WTC11 (cell line): ENCODE data around the gene PRKCZ. TPM values are rescaled to one million over a fixed set of nuclear protein-coding genes. Genes with fewer than 3 reads are reported as not detected.

Experiments
- ATAC-seq: fragments of 200-7000 bp; cut with Tn5 transposase; 2 replicates; pipeline ENCODE4 v1.10.0; 2021; ENCODE audit warnings: mild to moderate bottlenecking, moderate library complexity
- CTCF ChIA-PET: fragments of 300-600 bp; sonication (Branson Sonifier 250); formaldehyde crosslinking; loops from one replicate; lab custom pipeline; 2021; ENCODE audit warnings: antibody characterized with exemption; lab: Charles Lee
- POLR2A ChIA-PET: fragments of 350-600 bp; sonication (Branson Sonifier 250); formaldehyde crosslinking; loops from one replicate; lab custom pipeline; 2021; ENCODE audit warnings: antibody characterized with exemption; lab: Charles Lee
- DNase-seq: peaks from one replicate; pipeline ENCODE4 v3.0.0; 2021; ENCODE audit warnings: low spot score
- H3K27ac Mint-ChIP-seq: 2 replicates; pipeline ENCODE4 v1.8.0; 2021; ENCODE audit warnings: mixed read lengths
- H3K27me3 Mint-ChIP-seq: 2 replicates; pipeline ENCODE4 v1.8.0; 2021; ENCODE audit warnings: low read depth, mild to moderate bottlenecking, moderate library complexity, mixed read lengths
- H3K36me3 Mint-ChIP-seq: 2 replicates; pipeline ENCODE4 v1.8.0; 2021; ENCODE audit warnings: mixed read lengths
- H3K4me1 Mint-ChIP-seq: 2 replicates; pipeline ENCODE4 v1.8.0; 2022; ENCODE audit warnings: mixed read lengths
- H3K4me3 Mint-ChIP-seq: 2 replicates; pipeline ENCODE4 v1.8.0; 2021; ENCODE audit warnings: mild to moderate bottlenecking, moderate library complexity, mixed read lengths
- H3K9me3 Mint-ChIP-seq: 2 replicates; pipeline ENCODE4 v1.8.0; 2021; ENCODE audit warnings: mixed read lengths
- ARID4B ChIP-seq: sonication (generic); formaldehyde crosslinking; IDR thresholded peaks from 2 replicates; pipeline ENCODE4 v1.8.0; 2023; ENCODE audit warnings: missing genetic modification reagents, mild to moderate bottlenecking, borderline replicate concordance
- ATF3 ChIP-seq: sonication (generic); formaldehyde crosslinking; conservative IDR thresholded peaks from 2 replicates; pipeline ENCODE4 v1.8.1; 2022; ENCODE audit warnings: mild to moderate bottlenecking, missing genetic modification reagents
- CREB1 ChIP-seq: sonication (generic); formaldehyde crosslinking; IDR thresholded peaks from 2 replicates; pipeline ENCODE4 v1.8.0; 2023; ENCODE audit warnings: mild to moderate bottlenecking, missing genetic modification reagents
- CREM ChIP-seq: sonication (generic); formaldehyde crosslinking; IDR thresholded peaks from 2 replicates; pipeline ENCODE4 v1.8.1; 2022; ENCODE audit warnings: mild to moderate bottlenecking, missing genetic modification reagents, moderate library complexity
- CTCF ChIP-seq: fragments of 200-600 bp; IDR thresholded peaks from 2 replicates; pipeline ENCODE4 v1.8.0; 2022; ENCODE audit warnings: antibody characterized with exemption
- EMX1 ChIP-seq: fragments of 250-450 bp; sonication (Bioruptor Pico); IDR thresholded peaks from 2 replicates; pipeline ENCODE4 v1.8.0; 2021; ENCODE audit warnings: mild to moderate bottlenecking
- GABPB1 ChIP-seq: sonication (generic); formaldehyde crosslinking; IDR thresholded peaks from 2 replicates; pipeline ENCODE4 v1.8.1; 2023; ENCODE audit warnings: mild to moderate bottlenecking, missing genetic modification reagents
- GRHL2 ChIP-seq: fragments of 250-450 bp; sonication (Bioruptor Pico); IDR thresholded peaks from 2 replicates; pipeline ENCODE4 v1.8.0; 2022; ENCODE audit warnings: mild to moderate bottlenecking, moderate library complexity; ENCODE audit not compliant: insufficient replicate concordance, severe bottlenecking
- GTF2I ChIP-seq: fragments of 250-450 bp; sonication (Bioruptor Pico); conservative IDR thresholded peaks from 2 replicates; pipeline ENCODE4 v1.4.0; 2021; ENCODE audit warnings: mild to moderate bottlenecking
- NFE2L1 ChIP-seq: sonication (generic); formaldehyde crosslinking; IDR thresholded peaks from 2 replicates; pipeline ENCODE4 v1.8.1; 2023; ENCODE audit warnings: missing genetic modification reagents
- SOX15 ChIP-seq: fragments of 250-450 bp; sonication (Bioruptor Pico); IDR thresholded peaks from 2 replicates; pipeline ENCODE4 v1.9.0; 2021; ENCODE audit warnings: mild to moderate bottlenecking
- SP1 ChIP-seq: sonication (generic); formaldehyde crosslinking; conservative IDR thresholded peaks from 2 replicates; pipeline ENCODE4 v1.8.1; 2022; ENCODE audit warnings: missing genetic modification reagents
- TP53 ChIP-seq: sonication (generic); formaldehyde crosslinking; IDR thresholded peaks from 2 replicates; pipeline ENCODE4 v1.8.1; 2023; ENCODE audit warnings: mild to moderate bottlenecking, missing genetic modification reagents
- ZBTB21 ChIP-seq: sonication (generic); formaldehyde crosslinking; IDR thresholded peaks from 2 replicates; pipeline ENCODE4 v1.8.1; 2023; ENCODE audit warnings: mild to moderate bottlenecking, missing genetic modification reagents, borderline replicate concordance
- ZNF232 ChIP-seq: sonication (generic); formaldehyde crosslinking; IDR thresholded peaks from 2 replicates; pipeline ENCODE4 v1.8.0; 2022; ENCODE audit warnings: mild to moderate bottlenecking, missing genetic modification reagents
- ZNF416 ChIP-seq: fragments of 250-450 bp; sonication (Bioruptor Pico); IDR thresholded peaks from 2 replicates; pipeline ENCODE4 v1.9.0; 2021; ENCODE audit warnings: mild to moderate bottlenecking, inconsistent platforms
- total RNA-seq: library from RNA; stranded (reverse); gene quantifications from 3 replicates; pipeline ENCODE4 v1.2.3, GENCODE V29; 2021
- TF ChIP-seq, protein P1 (sequence below): sonication (generic); formaldehyde crosslinking; IDR thresholded peaks from 2 replicates; pipeline ENCODE4 v1.8.0; 2022; ENCODE audit warnings: mild to moderate bottlenecking, missing genetic modification reagents
- TF ChIP-seq, protein P2 (sequence below): sonication (generic); formaldehyde crosslinking; IDR thresholded peaks from 2 replicates; pipeline ENCODE4 v1.8.1; 2023; ENCODE audit warnings: mild to moderate bottlenecking, missing genetic modification reagents, moderate library complexity
- TF ChIP-seq, protein P3 (sequence below): fragments of 250-450 bp; sonication (Bioruptor Pico); IDR thresholded peaks from 2 replicates; pipeline ENCODE4 v1.9.0; 2021; ENCODE audit warnings: moderate library complexity, mild to moderate bottlenecking, inconsistent platforms, borderline replicate concordance
- TF ChIP-seq, protein P4 (sequence below): sonication (generic); formaldehyde crosslinking; IDR thresholded peaks from 2 replicates; pipeline ENCODE4 v1.8.1; 2023; ENCODE audit warnings: mild to moderate bottlenecking, missing genetic modification reagents

Gene PRKCZ
- total RNA-seq, 1 experiment from 2014 or later: 52.5 TPM

DNA sequence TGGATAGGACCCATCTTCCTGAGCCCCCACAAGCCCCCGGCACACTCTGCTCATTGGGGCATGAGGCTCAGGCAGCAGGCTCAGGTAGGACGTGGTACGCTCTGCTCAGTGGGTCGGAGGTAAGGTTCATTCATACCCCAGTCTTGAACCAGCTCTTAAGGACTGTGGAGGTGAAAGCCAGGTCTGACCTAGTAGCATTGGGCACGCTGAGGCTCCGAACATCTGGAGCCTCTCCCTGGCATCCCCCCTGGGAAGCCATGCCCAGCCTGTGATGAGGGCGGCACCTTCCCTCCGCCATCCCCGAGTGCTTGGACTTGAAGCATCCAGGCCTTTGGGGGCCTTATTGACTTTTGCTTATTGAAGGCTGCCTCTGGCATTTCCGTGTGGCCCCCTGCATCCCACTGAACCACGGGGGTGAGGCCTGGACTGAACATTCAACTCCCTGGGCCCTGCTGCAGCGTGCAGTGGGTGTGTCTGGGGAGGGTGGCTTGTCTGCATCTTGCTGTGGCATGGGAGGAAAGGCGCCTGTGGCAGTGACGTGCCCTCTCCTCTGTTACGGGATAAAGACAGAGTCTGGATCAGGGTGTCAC, 94.4 kb downstream of the PRKCZ start:
- H3K27me3 Mint-ChIP-seq: no peaks in the 10 kb centered on the region
- DNase-seq: no peak
- no peaks in the 10 kb centered on the region for H3K4me1 Mint-ChIP-seq
- H3K9me3 Mint-ChIP-seq: no peaks in the 10 kb centered on the region
- H3K27ac Mint-ChIP-seq: no peak overlapping the region
- ChIA-PET POLR2A (no interaction called here), CTCF (no interaction called here)
- ATAC-seq: no peak
- no peak overlapping the region for H3K4me3 Mint-ChIP-seq
- 0 out of 2 replicates have a peak, but pooled peaks cover 2% of the 10 kb centered on the region for H3K36me3 Mint-ChIP-seq
- no peak for TF ChIP-seq GTF2I (CRISPR knock-in tag)
- no peak for TF ChIP-seq EMX1 (CRISPR knock-in tag)
- TF ChIP-seq CREB1 (CRISPR knock-in tag): no peak
- no peak for TF ChIP-seq ATF3 (CRISPR knock-in tag)
- no peak for TF ChIP-seq SP1 (CRISPR knock-in tag)
- no peak for TF ChIP-seq NFE2L1 (CRISPR knock-in tag)
- TF ChIP-seq ZBTB21 (CRISPR knock-in tag): no peak
- TF ChIP-seq, protein P1, sequence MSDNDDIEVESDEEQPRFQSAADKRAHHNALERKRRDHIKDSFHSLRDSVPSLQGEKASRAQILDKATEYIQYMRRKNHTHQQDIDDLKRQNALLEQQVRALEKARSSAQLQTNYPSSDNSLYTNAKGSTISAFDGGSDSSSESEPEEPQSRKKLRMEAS (CRISPR knock-in tag): no peak
- TF ChIP-seq GRHL2 (CRISPR knock-in tag): no peak
- TF ChIP-seq ZNF416 (CRISPR knock-in tag): no peak
- TF ChIP-seq, protein P2, sequence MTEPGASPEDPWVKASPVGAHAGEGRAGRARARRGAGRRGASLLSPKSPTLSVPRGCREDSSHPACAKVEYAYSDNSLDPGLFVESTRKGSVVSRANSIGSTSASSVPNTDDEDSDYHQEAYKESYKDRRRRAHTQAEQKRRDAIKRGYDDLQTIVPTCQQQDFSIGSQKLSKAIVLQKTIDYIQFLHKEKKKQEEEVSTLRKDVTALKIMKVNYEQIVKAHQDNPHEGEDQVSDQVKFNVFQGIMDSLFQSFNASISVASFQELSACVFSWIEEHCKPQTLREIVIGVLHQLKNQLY: no peak
- no peak for TF ChIP-seq GABPB1 (CRISPR knock-in tag)
- TF ChIP-seq ZNF232 (CRISPR knock-in tag): no peak
- TF ChIP-seq, protein P3, sequence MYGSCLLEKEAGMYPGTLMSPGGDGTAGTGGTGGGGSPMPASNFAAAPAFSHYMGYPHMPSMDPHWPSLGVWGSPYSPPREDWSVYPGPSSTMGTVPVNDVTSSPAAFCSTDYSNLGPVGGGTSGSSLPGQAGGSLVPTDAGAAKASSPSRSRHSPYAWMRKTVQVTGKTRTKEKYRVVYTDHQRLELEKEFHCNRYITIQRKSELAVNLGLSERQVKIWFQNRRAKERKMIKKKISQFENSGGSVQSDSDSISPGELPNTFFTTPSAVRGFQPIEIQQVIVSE (CRISPR knock-in tag): no peak

DNA sequence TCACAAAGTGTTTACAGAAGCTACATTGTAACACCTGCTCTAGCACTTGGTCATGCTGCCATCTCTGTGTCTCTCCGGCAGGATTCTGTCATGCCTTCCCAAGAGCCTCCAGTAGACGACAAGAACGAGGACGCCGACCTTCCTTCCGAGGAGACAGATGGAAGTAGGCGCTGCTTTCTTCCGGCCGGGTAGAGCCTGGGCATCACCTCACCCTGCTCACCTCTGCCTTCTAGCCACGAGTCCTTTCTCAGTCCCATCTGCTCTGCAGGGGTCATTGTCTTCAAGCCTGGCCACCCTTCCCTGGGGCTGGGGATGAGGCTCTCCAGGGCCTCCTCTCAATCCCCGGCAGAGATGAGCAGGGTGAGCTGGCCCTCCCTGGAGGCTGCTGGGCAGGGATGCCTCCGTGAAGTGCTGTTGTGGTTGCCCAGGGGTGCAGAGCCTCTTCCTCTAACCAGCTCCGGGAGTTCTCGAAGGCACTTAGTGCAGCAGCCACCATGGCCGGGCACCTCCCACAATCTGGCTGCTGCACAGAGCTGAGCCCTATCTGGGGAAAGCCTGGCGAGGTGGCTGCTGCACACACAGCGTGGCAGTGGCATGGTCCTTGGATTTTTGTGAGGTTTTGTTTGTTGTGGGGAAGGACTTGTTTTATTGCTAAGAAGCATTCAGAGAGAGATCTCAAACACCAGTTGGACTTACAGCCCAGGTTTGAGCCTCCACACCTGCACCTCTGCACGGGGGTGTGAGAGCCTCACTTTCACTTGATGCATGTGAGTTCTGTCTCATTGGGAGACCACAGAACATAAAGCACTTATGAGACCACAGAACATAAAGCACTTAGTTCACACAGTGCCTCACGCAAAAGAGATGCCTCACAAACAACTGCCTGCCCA, 96.0 kb downstream of the PRKCZ start:
- Mint-ChIP-seq H3K9me3 (no peaks in the 10 kb centered on the region), H3K27me3 (no peaks in the 10 kb centered on the region), H3K27ac (no peak overlapping the region), H3K36me3 (peaks cover 6% of the 10 kb centered on the region), H3K4me3 (no peak overlapping the region), H3K4me1 (no peaks in the 10 kb centered on the region)
- no peak for TF ChIP-seq CREM (CRISPR knock-in tag)
- DNase-seq (no peak), ATAC-seq (no peak)
- ChIA-PET CTCF (no interaction called here), POLR2A (no interaction called here)

DNA sequence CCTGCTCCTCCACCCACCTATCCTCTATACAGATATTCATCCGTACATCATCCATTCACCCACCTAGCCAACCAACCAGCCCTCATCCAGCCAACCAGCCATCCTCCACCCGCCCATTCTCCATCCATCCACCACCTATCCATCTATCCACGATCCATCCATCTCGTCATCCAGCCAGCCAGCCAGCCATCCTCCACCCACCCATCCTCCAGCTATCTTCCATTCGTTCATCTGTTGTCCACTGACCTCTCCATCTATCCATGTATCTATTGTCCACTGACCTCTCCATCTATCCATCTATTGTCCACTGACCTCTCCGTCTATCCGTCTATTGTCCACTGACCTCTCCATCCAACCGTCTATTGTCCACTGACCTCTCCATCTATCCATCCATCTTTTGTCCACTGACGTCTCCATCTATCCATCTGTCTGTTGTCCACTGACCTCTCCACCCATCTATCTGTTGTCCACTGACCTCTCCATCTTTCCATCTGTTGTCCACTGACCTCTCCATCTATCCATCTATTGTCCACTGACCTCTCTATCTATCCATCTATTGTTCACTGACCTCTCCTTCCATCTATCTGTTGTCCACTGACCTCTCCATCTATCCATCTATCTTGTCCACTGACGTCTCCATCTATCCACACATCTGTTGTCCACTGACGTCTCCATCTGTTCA, 96.8 kb downstream of the PRKCZ start:
- POLR2A ChIA-PET: no interaction called here
- DNase-seq (no peak), ATAC-seq (no peak)
- no peaks in the 10 kb centered on the region for H3K27me3 Mint-ChIP-seq
- H3K4me1 Mint-ChIP-seq: no peaks in the 10 kb centered on the region
- no peak overlapping the region for H3K27ac Mint-ChIP-seq
- no peaks in the 10 kb centered on the region for H3K9me3 Mint-ChIP-seq
- H3K36me3 Mint-ChIP-seq: peaks cover 8% of the 10 kb centered on the region
- H3K4me3 Mint-ChIP-seq: no peak overlapping the region
- CTCF ChIA-PET: no interaction called here
- TF ChIP-seq CTCF (no peak), SOX15 (CRISPR knock-in tag) (no peak), TP53 (CRISPR knock-in tag) (no peak), ZNF232 (CRISPR knock-in tag) (no peak), ARID4B (CRISPR knock-in tag) (no peak)
- TF ChIP-seq, protein P4, sequence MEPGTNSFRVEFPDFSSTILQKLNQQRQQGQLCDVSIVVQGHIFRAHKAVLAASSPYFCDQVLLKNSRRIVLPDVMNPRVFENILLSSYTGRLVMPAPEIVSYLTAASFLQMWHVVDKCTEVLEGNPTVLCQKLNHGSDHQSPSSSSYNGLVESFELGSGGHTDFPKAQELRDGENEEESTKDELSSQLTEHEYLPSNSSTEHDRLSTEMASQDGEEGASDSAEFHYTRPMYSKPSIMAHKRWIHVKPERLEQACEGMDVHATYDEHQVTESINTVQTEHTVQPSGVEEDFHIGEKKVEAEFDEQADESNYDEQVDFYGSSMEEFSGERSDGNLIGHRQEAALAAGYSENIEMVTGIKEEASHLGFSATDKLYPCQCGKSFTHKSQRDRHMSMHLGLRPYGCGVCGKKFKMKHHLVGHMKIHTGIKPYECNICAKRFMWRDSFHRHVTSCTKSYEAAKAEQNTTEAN (CRISPR knock-in tag): no peak
